BE2C (cell line): ENCODE results near the gene MKRN2OS.

Experiments used
- DNase-seq: peaks from one replicate; pipeline ENCODE4 v3.0.0-alpha.2; 2020
- H3K27me3 ChIP-seq: fragments of 250-450 bp; sonication (Bioruptor Pico); 2 replicates; pipeline ENCODE4 v1.5.1; 2020; ENCODE audit warnings: mild to moderate bottlenecking
- H3K36me3 ChIP-seq: fragments of 250-450 bp; sonication (Bioruptor Pico); 2 replicates; pipeline ENCODE4 v1.5.1; 2020; ENCODE audit warnings: mild to moderate bottlenecking
- H3K4me1 ChIP-seq: fragments of 250-450 bp; sonication (Bioruptor Pico); 2 replicates; pipeline ENCODE4 v1.5.1; 2020
- H3K4me3 ChIP-seq: 2 replicates; pipeline ENCODE4 v1.5.1; 2011; ENCODE audit warnings: low read depth, low read length
- H3K9me3 ChIP-seq: fragments of 250-450 bp; sonication (Bioruptor Pico); 2 replicates; pipeline ENCODE4 v1.5.1; 2020
- CTCF ChIP-seq: IDR thresholded peaks from 2 replicates; pipeline ENCODE4 v1.5.1; 2012; ENCODE audit warnings: mild to moderate bottlenecking, low read depth, low read length

The MKRN2OS gene

GRCh38 chr3:12536423-12536822 lies 8.9 kb downstream of the MKRN2OS start:
- no peak for DNase-seq
- Histone ChIP-seq H3K4me3 (no peak overlapping the region), H3K36me3 (no peaks in the 10 kb centered on the region), H3K9me3 (no peaks in the 10 kb centered on the region), H3K4me1 (no peaks in the 10 kb centered on the region), H3K27me3 (no peaks in the 10 kb centered on the region)
- peak; percentile 30 for TF ChIP-seq CTCF

GRCh38 chr3:12532182-12532581 lies 13.1 kb downstream of the MKRN2OS start:
- H3K36me3 ChIP-seq, result no peaks in the 10 kb centered on the region; the same call in 1 of the 2 replicates
- DNase-seq, result no peak
- no peak overlapping the region for H3K4me3 ChIP-seq
- H3K27me3 ChIP-seq, result no peaks in the 10 kb centered on the region
- no peak for TF ChIP-seq CTCF
- H3K9me3 ChIP-seq, result no peaks in the 10 kb centered on the region
- no peaks in the 10 kb centered on the region for H3K4me1 ChIP-seq

GRCh38 chr3:12527757-12528143 lies 17.5 kb downstream of the MKRN2OS start:
- Histone ChIP-seq H3K4me3 (no peak overlapping the region), H3K27me3 (no peaks in the 10 kb centered on the region), H3K36me3 (no peaks in the 10 kb centered on the region; the same call in 1 of the 2 replicates), H3K4me1 (no peaks in the 10 kb centered on the region), H3K9me3 (no peaks in the 10 kb centered on the region)
- DNase-seq, result no peak
- no peak for TF ChIP-seq CTCF

DNA sequence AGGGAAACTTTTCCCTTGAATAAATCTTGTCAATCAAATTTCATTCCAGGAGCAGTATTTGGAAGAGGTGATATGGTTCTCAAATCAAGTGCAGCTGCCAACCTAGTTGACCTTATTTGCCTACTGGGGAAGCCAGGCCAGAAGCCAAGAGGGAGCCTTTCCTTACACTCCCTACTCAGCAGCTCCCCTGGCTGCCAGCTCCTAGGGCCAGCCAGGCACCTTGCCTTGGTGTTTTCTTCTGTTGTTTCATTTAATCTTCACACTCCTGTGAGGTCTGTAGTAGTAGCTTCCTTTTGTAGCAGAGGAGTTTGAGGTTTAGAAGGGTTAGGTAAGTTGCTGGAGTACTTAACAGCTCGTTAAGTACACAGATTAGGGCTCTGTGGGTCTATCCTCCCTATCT lies 22.6 kb downstream of the MKRN2OS start:
- no peaks in the 10 kb centered on the region for H3K27me3 ChIP-seq
- no peak overlapping the region for H3K4me3 ChIP-seq
- no peak for TF ChIP-seq CTCF
- H3K36me3 ChIP-seq, result peaks cover 4% of the 10 kb centered on the region; the same call in 1 of the 2 replicates
- no peaks in the 10 kb centered on the region for H3K9me3 ChIP-seq
- no peaks in the 10 kb centered on the region for H3K4me1 ChIP-seq
- no peak for DNase-seq

DNA sequence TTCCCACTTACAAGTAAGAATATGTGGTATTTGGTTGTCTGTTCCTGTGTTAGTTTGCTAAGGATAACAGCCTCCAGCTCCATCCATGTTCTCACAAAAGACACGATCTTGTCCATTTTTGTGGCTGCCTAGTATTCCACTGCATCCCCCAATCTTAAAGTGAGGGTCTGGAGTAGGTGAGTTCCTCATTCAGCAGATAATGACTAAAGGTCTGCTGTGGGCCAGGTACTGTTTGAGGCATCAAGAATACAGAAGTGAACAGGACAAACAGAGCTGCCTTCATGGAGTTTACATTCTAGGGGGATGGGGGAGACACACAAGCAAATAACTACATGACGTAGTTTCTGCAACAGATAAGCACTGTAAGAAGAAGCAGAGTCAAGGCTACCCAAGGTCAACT lies 24.3 kb downstream of the MKRN2OS start:
- Histone ChIP-seq H3K4me3 (no peak overlapping the region), H3K36me3 (peaks cover 4% of the 10 kb centered on the region; the same call in 1 of the 2 replicates), H3K4me1 (no peaks in the 10 kb centered on the region), H3K27me3 (no peaks in the 10 kb centered on the region), H3K9me3 (no peaks in the 10 kb centered on the region)
- TF ChIP-seq CTCF, result no peak
- DNase-seq, result no peak

DNA sequence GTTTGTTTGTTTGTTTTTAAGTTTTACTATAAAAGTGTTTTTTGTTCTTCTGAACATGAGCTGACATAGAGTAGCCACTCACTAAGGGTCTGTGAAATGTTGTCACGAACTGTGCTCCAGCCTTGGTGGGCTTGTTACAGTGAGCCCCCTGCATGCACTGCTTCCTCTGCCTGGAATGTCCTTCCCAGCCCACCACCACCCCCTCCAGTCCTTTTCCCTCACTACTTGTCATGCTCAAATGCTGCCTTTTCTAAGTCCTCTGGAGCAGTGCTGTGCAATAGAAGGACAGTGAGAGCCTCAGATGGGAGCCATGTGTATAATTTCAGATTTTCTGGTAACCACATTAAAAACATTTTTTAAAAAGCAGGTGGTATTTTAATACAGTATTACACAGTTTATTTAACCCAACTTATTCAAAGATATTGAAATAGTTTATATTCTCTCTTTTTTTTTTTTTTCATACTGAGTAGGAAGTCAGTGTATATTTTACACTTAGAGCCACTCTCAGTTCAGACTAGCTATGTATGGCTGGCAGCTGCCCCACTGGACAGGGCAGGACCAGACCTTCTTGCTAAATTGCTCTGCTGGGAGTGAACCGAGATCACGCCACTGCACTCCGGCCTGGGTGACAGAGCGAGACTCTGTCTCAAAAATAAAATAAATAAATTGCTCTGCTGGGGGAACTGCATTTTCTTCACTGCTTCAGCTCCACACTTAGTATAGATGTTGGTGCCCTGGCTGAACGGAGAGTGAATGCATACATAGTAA lies 26.9 kb downstream of the MKRN2OS start:
- Histone ChIP-seq H3K27me3 (no peaks in the 10 kb centered on the region), H3K9me3 (no peaks in the 10 kb centered on the region), H3K4me3 (no peak overlapping the region), H3K4me1 (peaks cover 6% of the 10 kb centered on the region), H3K36me3 (peaks cover 4% of the 10 kb centered on the region; the same call in 1 of the 2 replicates)
- DNase-seq, result no peak
- no peak for TF ChIP-seq CTCF
